H9 (cell line): ENCODE results near the gene SCRN2. TPM values are rescaled to one million over a fixed set of nuclear protein-coding genes. Genes with fewer than 3 reads are reported as not detected.

ENCODE experiments used
- DNase-seq: peaks from one replicate; pipeline ENCODE4 v3.0.0-alpha.2; 2017
- H2AFZ ChIP-seq: one replicate; pipeline ENCODE4 v1.6.1; 2013; ENCODE audit warnings: mild to moderate bottlenecking, low read length, control low read depth, moderate library complexity
- H2AK5ac ChIP-seq: 2 replicates; pipeline ENCODE4 v1.6.1; 2013; ENCODE audit warnings: low read length, control low read depth, mixed read lengths; ENCODE audit not compliant: insufficient read length
- H2BK120ac ChIP-seq: one replicate; pipeline ENCODE4 v1.6.1; 2013; ENCODE audit warnings: low read depth, mild to moderate bottlenecking, low read length, control low read depth, inconsistent platforms; ENCODE audit not compliant: poor library complexity, severe bottlenecking
- H2BK12ac ChIP-seq: 2 replicates; pipeline ENCODE4 v1.6.1; 2013; ENCODE audit warnings: low read length, control low read depth, mixed read lengths, low read depth; ENCODE audit not compliant: insufficient read length
- H2BK15ac ChIP-seq: 2 replicates; pipeline ENCODE4 v1.6.1; 2013; ENCODE audit warnings: low read depth, low read length, control low read depth
- H2BK20ac ChIP-seq: one replicate; pipeline ENCODE4 v1.6.1; 2013; ENCODE audit warnings: low read depth, mild to moderate bottlenecking, low read length, control low read depth, inconsistent platforms; ENCODE audit not compliant: poor library complexity, severe bottlenecking
- H2BK5ac ChIP-seq: 2 replicates; pipeline ENCODE4 v1.6.1; 2013; ENCODE audit warnings: low read length, control low read depth, mixed read lengths; ENCODE audit not compliant: insufficient read length
- H3K14ac ChIP-seq: 2 replicates; pipeline ENCODE4 v1.6.1; 2013; ENCODE audit warnings: low read length, control low read depth; ENCODE audit not compliant: insufficient read depth
- H3K18ac ChIP-seq: 2 replicates; pipeline ENCODE4 v1.6.1; 2013; ENCODE audit warnings: low read depth, mild to moderate bottlenecking, mixed read lengths, low read length, control low read depth; ENCODE audit not compliant: insufficient read length
- H3K23ac ChIP-seq: 2 replicates; pipeline ENCODE4 v1.6.1; 2013; ENCODE audit warnings: low read length, control low read depth, mixed read lengths, low read depth; ENCODE audit not compliant: insufficient read length
- H3K23me2 ChIP-seq: 2 replicates; pipeline ENCODE4 v1.6.1; 2013; ENCODE audit warnings: low read depth, mild to moderate bottlenecking, mixed read lengths, low read length, control low read depth; ENCODE audit not compliant: insufficient read length, poor library complexity, severe bottlenecking
- H3K27ac ChIP-seq: 2 replicates; pipeline ENCODE4 v1.5.1; 2013; ENCODE audit warnings: low read length, control low read depth, mixed read lengths, low read depth; ENCODE audit not compliant: insufficient read length
- H3K27me3 ChIP-seq: 2 replicates; pipeline ENCODE4 v1.6.1; 2013; ENCODE audit warnings: low read length, control low read depth, inconsistent platforms; ENCODE audit not compliant: insufficient read depth
- H3K4ac ChIP-seq: 2 replicates; pipeline ENCODE4 v1.6.1; 2013; ENCODE audit warnings: low read depth, mild to moderate bottlenecking, control low read depth, inconsistent platforms, low read length, moderate library complexity
- H3K4me1 ChIP-seq: 2 replicates; pipeline ENCODE4 v1.6.1; 2013; ENCODE audit warnings: low read length, control low read depth, inconsistent platforms; ENCODE audit not compliant: insufficient read depth
- H3K4me2 ChIP-seq: 2 replicates; pipeline ENCODE4 v1.6.1; 2013; ENCODE audit warnings: low read length, control low read depth, mixed read lengths; ENCODE audit not compliant: insufficient read length, insufficient read depth
- H3K56ac ChIP-seq: 2 replicates; pipeline ENCODE4 v1.6.1; 2013; ENCODE audit warnings: low read depth, mild to moderate bottlenecking, mixed read lengths, low read length, control low read depth; ENCODE audit not compliant: insufficient read length
- H3K79me1 ChIP-seq: 2 replicates; pipeline ENCODE4 v1.6.1; 2013; ENCODE audit warnings: low read depth, mild to moderate bottlenecking, moderate library complexity, low read length, control low read depth, inconsistent platforms; ENCODE audit not compliant: insufficient read depth, poor library complexity, severe bottlenecking
- H3K79me2 ChIP-seq: 2 replicates; pipeline ENCODE4 v1.6.1; 2013; ENCODE audit warnings: low read length, control low read depth, inconsistent platforms; ENCODE audit not compliant: insufficient read depth
- H3K9ac ChIP-seq: 2 replicates; pipeline ENCODE4 v1.6.1; 2013; ENCODE audit warnings: low read length, control low read depth, mixed read lengths; ENCODE audit not compliant: insufficient read length; ENCODE audit errors: extremely low read depth
- H3K9me3 ChIP-seq: one replicate; pipeline ENCODE4 v1.6.1; 2013; ENCODE audit warnings: low read depth, low read length, inconsistent platforms; ENCODE audit not compliant: control insufficient read depth
- H3T11ph ChIP-seq: one replicate; pipeline ENCODE4 v1.6.1; 2013; ENCODE audit warnings: mild to moderate bottlenecking, low read length, control low read depth, inconsistent platforms
- H4K20me1 ChIP-seq: one replicate; pipeline ENCODE4 v1.6.1; 2013; ENCODE audit not compliant: control insufficient read depth, insufficient read length, insufficient read depth
- H4K5ac ChIP-seq: 2 replicates; pipeline ENCODE4 v1.6.1; 2013; ENCODE audit warnings: low read depth, mild to moderate bottlenecking, mixed read lengths, low read length, control low read depth; ENCODE audit not compliant: insufficient read length
- H4K8ac ChIP-seq: replicated peaks from 2 replicates; pipeline ENCODE4 v1.6.1; 2013; ENCODE audit warnings: low read length, control low read depth, mixed read lengths, low read depth; ENCODE audit not compliant: insufficient read length
- H4K91ac ChIP-seq: 2 replicates; pipeline ENCODE4 v1.6.1; 2013; ENCODE audit warnings: low read depth, mild to moderate bottlenecking, moderate library complexity, mixed read lengths, low read length, control low read depth; ENCODE audit not compliant: insufficient read length
- H3K27ac Mint-ChIP-seq, 3 experiments: 2 replicates in 2 of 3; 3 replicates in 1 of 3; pipeline ENCODE4 v1.8.0; 2020 to 2021; ENCODE audit warnings: mixed read lengths in 3 of 3, mild to moderate bottlenecking in 1 of 3, moderate library complexity in 1 of 3
- H3K27me3 Mint-ChIP-seq: 2 replicates; pipeline ENCODE4 v1.8.0; 2021; ENCODE audit warnings: low read depth, mild to moderate bottlenecking, moderate library complexity, mixed read lengths
- H3K36me3 Mint-ChIP-seq, 3 experiments: 2 replicates in 2 of 3; 3 replicates in 1 of 3; pipeline ENCODE4 v1.8.0; 2020 to 2021; ENCODE audit warnings: low read depth in 3 of 3, mixed read lengths in 3 of 3; ENCODE audit not compliant: insufficient read depth in 1 of 3
- H3K4me1 Mint-ChIP-seq, 2 experiments: 2 replicates each; pipeline ENCODE4 v1.8.0; 2020; ENCODE audit warnings: mixed read lengths in 2 of 2
- H3K4me3 Mint-ChIP-seq, 2 experiments: 2 replicates in 1 of 2; 3 replicates in 1 of 2; pipeline ENCODE4 v1.8.0; 2020 to 2021; ENCODE audit warnings: mild to moderate bottlenecking in 2 of 2, mixed read lengths in 2 of 2, moderate library complexity in 1 of 2
- H3K9me3 Mint-ChIP-seq, 2 experiments: 2 replicates in 1 of 2; 3 replicates in 1 of 2; pipeline ENCODE4 v1.8.0; 2020; ENCODE audit warnings: mild to moderate bottlenecking in 2 of 2, mixed read lengths in 2 of 2, moderate library complexity in 1 of 2
- CTCF ChIP-seq: fragments of 200-600 bp; sonication (generic); conservative IDR thresholded peaks from 3 replicates; pipeline ENCODE4 v1.8.0; 2021; ENCODE audit warnings: antibody characterized with exemption, mild to moderate bottlenecking
- WGBS: extraction: QIAGEN DNeasy Blood & Tissue Kit; methylation state at CpG from one replicate; pipeline ENCODE4 v1.1.7; 2013; ENCODE audit warnings: missing lambda C conversion rate, low lambda C conversion rate, mixed read lengths; ENCODE audit not compliant: insufficient read length; ENCODE audit errors: extremely low coverage; 5-methylcytosine and 5-hydroxymethylcytosine counted together
- total RNA-seq: library from RNA; stranded (reverse); gene quantifications from 2 replicates; pipeline ENCODE4 v1.2.1, GENCODE V29; 2021

The SCRN2 gene
- total RNA-seq, 1 experiment from 2014 or later = 34.0 TPM

GRCh38 chr17:47851764-47852112 lies 10.7 kb upstream of the SCRN2 start:
- no peaks in the 10 kb centered on the region; a peak in 2 of 5 replicates for H3K9me3 Mint-ChIP-seq
- H3K4me1 ChIP-seq = peaks cover 7% of the 10 kb centered on the region
- no peaks in the 10 kb centered on the region for H3K79me2 ChIP-seq
- H3K23ac ChIP-seq = no peak overlapping the region
- H2AK5ac ChIP-seq = no peak overlapping the region
- H3K27ac ChIP-seq = no peak overlapping the region
- H3K56ac ChIP-seq = no peak overlapping the region
- no peak overlapping the region for H4K8ac ChIP-seq
- H3K4me1 Mint-ChIP-seq = peaks cover 42 to 47% of the 10 kb centered on the region in 2 experiments
- no peak overlapping the region for H2BK5ac ChIP-seq
- no peak overlapping the region for H2BK15ac ChIP-seq
- peaks cover 27% of the 10 kb centered on the region for H3K23me2 ChIP-seq
- H2AFZ ChIP-seq = no peak overlapping the region
- H3K79me1 ChIP-seq = no peaks in the 10 kb centered on the region
- peaks cover 96% of the 10 kb centered on the region for H3K27me3 Mint-ChIP-seq
- peak overlapping the region; percentile 55 to 83 for H3K4me3 Mint-ChIP-seq
- H4K20me1 ChIP-seq = no peaks in the 10 kb centered on the region
- no peak overlapping the region for H4K91ac ChIP-seq
- peaks cover 61% of the 10 kb centered on the region for H3K27me3 ChIP-seq
- H2BK20ac ChIP-seq = no peak overlapping the region
- peak; percentile 79 for DNase-seq
- H3K9me3 ChIP-seq = no peaks in the 10 kb centered on the region
- H2BK12ac ChIP-seq = no peak overlapping the region
- peaks cover 0 to 2% (median 0%) of the 10 kb centered on the region in 3 experiments; a peak in 1 of 7 replicates for H3K36me3 Mint-ChIP-seq
- H3K18ac ChIP-seq = no peak overlapping the region
- H3K14ac ChIP-seq = no peak overlapping the region
- no peak for TF ChIP-seq CTCF
- no peak overlapping the region for H4K5ac ChIP-seq
- H3K27ac Mint-ChIP-seq = no peak overlapping the region
- no CpG with 5 or more reads among the region's 11 CpGs for WGBS
- H3T11ph ChIP-seq = no peak overlapping the region
- no peak overlapping the region for H3K9ac ChIP-seq
- no peak overlapping the region for H2BK120ac ChIP-seq
- H3K4me2 ChIP-seq = peak overlapping the region; percentile 75
- no peak overlapping the region for H3K4ac ChIP-seq
